Measurements from ENCODE around the gene CDK5. TPM values are rescaled to one million over a fixed set of nuclear protein-coding genes. Genes with fewer than 3 reads are reported as not detected.

Gene CDK5
- total RNA-seq, 2 donors from 2014 or later, result 22.2 to 25.2 TPM

DNA sequence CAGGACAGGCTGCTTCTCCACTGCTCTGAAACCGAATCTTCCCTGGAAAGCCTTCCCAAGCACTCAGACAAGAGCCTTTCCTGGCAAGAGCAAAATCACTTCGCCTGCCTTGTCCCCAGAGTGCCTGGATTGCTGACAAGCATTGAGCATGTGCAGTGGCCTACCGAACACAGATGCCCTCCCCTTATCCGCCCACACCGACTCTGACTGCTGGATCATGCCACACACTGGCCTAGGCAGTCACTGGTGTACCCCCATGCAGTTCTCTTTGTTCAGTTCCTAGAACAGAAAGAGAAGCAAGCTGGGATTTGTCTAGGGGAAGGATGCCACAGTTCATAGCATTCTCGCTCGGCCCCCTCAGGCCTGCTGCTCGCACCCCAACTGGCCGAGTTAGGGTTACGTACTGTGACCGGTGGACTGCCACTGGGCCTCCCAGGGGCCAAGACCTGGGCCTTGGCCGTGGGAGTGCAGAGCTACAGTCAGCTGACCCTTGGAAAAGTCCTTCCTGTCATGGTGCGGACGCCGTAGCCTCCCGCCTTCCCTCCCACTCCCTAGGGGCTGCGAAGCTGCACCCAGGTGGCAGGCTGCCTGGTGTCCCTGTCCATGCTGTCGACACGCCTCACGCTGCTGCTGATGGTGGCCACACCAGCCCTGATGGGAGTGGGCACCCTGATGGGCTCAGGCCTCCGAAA lies 22.5 kb downstream of the CDK5 start:
- Histone ChIP-seq H3K36me3 (ENCODE audit: control insufficient read depth, insufficient read depth, low read length) (peaks cover 10% of the 10 kb centered on the region), H3K9me3 (ENCODE audit: control insufficient read depth, low read length) (no peaks in the 10 kb centered on the region), H3K4me1 (ENCODE audit: control insufficient read depth, insufficient read depth, low read length) (peaks cover 6% of the 10 kb centered on the region), H3K27me3 (ENCODE audit: control insufficient read depth, insufficient read depth, low read length, poor library complexity, severe bottlenecking) (no peaks in the 10 kb centered on the region), H3K27ac (ENCODE audit: low read depth, low read length) (no peak overlapping the region), H3K9ac (ENCODE audit: extremely low read depth, low read length, poor library complexity, severe bottlenecking) (no peak overlapping the region), H3K4me3 (ENCODE audit: low read length) (no peak overlapping the region)
- H3K27me3 Mint-ChIP-seq (ENCODE audit: insufficient read depth), result no peaks in the 10 kb centered on the region
- WGBS, 2 experiments (ENCODE audit: insufficient coverage in 1 of 2, insufficient read length in 1 of 2), result 88 to 90% methylated on average over 12 to 21 of the region's 21 CpGs
- no peak overlapping the region for H3K27ac Mint-ChIP-seq
- DNase-seq, result no peak
- H3K4me3 Mint-ChIP-seq, result no peak overlapping the region
- H3K9me3 Mint-ChIP-seq, result no peaks in the 10 kb centered on the region
- peaks cover 8% of the 10 kb centered on the region for H3K36me3 Mint-ChIP-seq (ENCODE audit: low read depth)
- TF ChIP-seq, protein P1, sequence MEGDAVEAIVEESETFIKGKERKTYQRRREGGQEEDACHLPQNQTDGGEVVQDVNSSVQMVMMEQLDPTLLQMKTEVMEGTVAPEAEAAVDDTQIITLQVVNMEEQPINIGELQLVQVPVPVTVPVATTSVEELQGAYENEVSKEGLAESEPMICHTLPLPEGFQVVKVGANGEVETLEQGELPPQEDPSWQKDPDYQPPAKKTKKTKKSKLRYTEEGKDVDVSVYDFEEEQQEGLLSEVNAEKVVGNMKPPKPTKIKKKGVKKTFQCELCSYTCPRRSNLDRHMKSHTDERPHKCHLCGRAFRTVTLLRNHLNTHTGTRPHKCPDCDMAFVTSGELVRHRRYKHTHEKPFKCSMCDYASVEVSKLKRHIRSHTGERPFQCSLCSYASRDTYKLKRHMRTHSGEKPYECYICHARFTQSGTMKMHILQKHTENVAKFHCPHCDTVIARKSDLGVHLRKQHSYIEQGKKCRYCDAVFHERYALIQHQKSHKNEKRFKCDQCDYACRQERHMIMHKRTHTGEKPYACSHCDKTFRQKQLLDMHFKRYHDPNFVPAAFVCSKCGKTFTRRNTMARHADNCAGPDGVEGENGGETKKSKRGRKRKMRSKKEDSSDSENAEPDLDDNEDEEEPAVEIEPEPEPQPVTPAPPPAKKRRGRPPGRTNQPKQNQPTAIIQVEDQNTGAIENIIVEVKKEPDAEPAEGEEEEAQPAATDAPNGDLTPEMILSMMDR (conservative IDR thresholded peaks at IDR 0.05), result no peak
- peaks cover 3% of the 10 kb centered on the region for H3K4me1 Mint-ChIP-seq

DNA sequence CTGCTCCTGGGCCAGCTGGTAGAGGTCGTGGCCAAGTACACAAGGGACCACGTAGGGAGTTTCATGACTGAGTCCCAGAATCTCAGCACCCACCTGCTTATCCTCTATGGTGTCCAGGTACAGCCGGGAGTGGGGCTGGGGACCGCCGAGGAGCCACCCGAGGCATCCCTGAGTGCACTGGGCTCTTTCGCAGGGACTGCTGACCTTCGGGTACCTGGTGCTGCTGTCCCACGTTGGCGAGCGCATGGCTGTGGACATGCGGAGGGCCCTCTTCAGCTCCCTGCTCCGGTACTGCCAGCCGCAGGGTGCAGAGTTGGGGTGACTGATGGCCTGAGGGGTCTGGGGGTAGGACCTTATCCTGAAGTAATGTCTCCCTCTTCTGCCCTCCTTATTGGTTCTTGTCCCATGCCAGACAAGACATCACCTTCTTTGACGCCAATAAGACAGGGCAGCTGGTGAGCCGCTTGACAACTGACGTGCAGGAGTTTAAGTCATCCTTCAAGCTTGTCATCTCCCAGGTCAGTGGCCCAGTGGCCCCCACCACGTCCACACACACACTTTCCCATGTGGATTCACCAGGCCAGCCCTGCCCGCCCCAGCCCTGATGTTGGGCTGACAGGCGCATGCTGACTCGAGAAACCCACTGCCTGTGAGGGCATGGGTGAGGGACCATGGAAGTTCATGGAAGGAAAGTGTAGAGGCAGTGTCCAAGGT lies 23.2 kb downstream of the CDK5 start:
- H3K9ac ChIP-seq (ENCODE audit: extremely low read depth, low read length, poor library complexity, severe bottlenecking), result no peak overlapping the region
- DNase-seq, result no peak
- H3K9me3 Mint-ChIP-seq, result no peaks in the 10 kb centered on the region
- no peak overlapping the region for H3K27ac ChIP-seq (ENCODE audit: low read depth, low read length)
- peaks cover 3% of the 10 kb centered on the region for H3K4me1 Mint-ChIP-seq
- H3K4me3 ChIP-seq (ENCODE audit: low read length), result no peak overlapping the region
- peaks cover 4% of the 10 kb centered on the region for H3K4me1 ChIP-seq (ENCODE audit: control insufficient read depth, insufficient read depth, low read length)
- H3K36me3 Mint-ChIP-seq (ENCODE audit: low read depth), result peaks cover 8% of the 10 kb centered on the region
- H3K27ac Mint-ChIP-seq, result no peak overlapping the region
- peaks cover 10% of the 10 kb centered on the region for H3K36me3 ChIP-seq (ENCODE audit: control insufficient read depth, insufficient read depth, low read length)
- TF ChIP-seq, protein P1 (conservative IDR thresholded peaks at IDR 0.05), result no peak
- WGBS, 2 experiments (ENCODE audit: insufficient coverage in 1 of 2, insufficient read length in 1 of 2), result 95 to 97% methylated on average over 19 to 21 of the region's 21 CpGs
- no peaks in the 10 kb centered on the region for H3K9me3 ChIP-seq (ENCODE audit: control insufficient read depth, low read length)
- no peak overlapping the region for H3K4me3 Mint-ChIP-seq
- H3K27me3 ChIP-seq (ENCODE audit: control insufficient read depth, insufficient read depth, low read length, poor library complexity, severe bottlenecking), result no peaks in the 10 kb centered on the region
- H3K27me3 Mint-ChIP-seq (ENCODE audit: insufficient read depth), result no peaks in the 10 kb centered on the region

DNA sequence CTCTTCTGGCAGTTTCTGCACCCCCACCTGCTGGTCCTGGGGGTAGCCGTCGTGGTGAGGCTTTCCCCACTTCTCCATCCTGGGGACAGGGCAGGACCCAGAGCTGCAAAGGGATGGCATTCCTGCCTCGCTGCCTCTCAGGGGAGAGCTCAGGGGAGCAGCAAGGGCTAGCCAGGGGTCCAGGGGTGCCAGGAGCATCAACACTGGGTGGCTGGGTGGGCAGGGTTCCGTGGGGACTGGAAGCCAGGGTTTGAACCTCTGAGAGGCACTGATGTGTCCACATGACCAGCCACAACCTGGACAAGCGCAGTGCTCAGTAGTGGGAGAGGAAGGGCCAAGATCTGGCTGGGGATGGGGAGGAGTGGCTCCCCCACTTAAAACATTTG lies 23.8 kb downstream of the CDK5 start:
- peaks cover 8% of the 10 kb centered on the region for H3K36me3 Mint-ChIP-seq (ENCODE audit: low read depth)
- H3K4me3 ChIP-seq (ENCODE audit: low read length), result no peak overlapping the region
- 93 to 95% methylated on average over 3 to 5 of the region's 5 CpGs for WGBS, 2 experiments (ENCODE audit: insufficient coverage in 1 of 2, insufficient read length in 1 of 2)
- H3K9me3 ChIP-seq (ENCODE audit: control insufficient read depth, low read length), result no peaks in the 10 kb centered on the region
- peaks cover 3% of the 10 kb centered on the region for H3K4me1 Mint-ChIP-seq
- TF ChIP-seq, protein P1 (conservative IDR thresholded peaks at IDR 0.05), result no peak
- no peaks in the 10 kb centered on the region for H3K4me1 ChIP-seq (ENCODE audit: control insufficient read depth, insufficient read depth, low read length)
- no peak overlapping the region for H3K9ac ChIP-seq (ENCODE audit: extremely low read depth, low read length, poor library complexity, severe bottlenecking)
- H3K27ac ChIP-seq (ENCODE audit: low read depth, low read length), result no peak overlapping the region
- H3K27me3 ChIP-seq (ENCODE audit: control insufficient read depth, insufficient read depth, low read length, poor library complexity, severe bottlenecking), result no peaks in the 10 kb centered on the region
- DNase-seq, result no peak
- no peaks in the 10 kb centered on the region for H3K27me3 Mint-ChIP-seq (ENCODE audit: insufficient read depth)
- H3K9me3 Mint-ChIP-seq, result no peaks in the 10 kb centered on the region
- H3K27ac Mint-ChIP-seq, result no peak overlapping the region
- H3K36me3 ChIP-seq (ENCODE audit: control insufficient read depth, insufficient read depth, low read length), result peaks cover 10% of the 10 kb centered on the region
- H3K4me3 Mint-ChIP-seq, result no peak overlapping the region

Measured in endodermal cell (in vitro differentiated cells).